HepG2 (cell line): ENCODE measurements around the gene POU2AF3. TPM values are rescaled to one million over a fixed set of nuclear protein-coding genes. Genes with fewer than 3 reads are reported as not detected.

Experiments
- ARID3A ChIP-seq: IDR thresholded peaks from 2 replicates; pipeline ENCODE4 v1.6.1; 2012; ENCODE audit warnings: low read depth, low read length, improper control_type of control experiment
- CCAR2 ChIP-seq: fragments of 200-400 bp; formaldehyde crosslinking; optimal IDR thresholded peaks from 2 replicates; pipeline ENCODE3; 2018; ENCODE audit warnings: low read depth, mild to moderate bottlenecking, low read length, moderate library complexity
- DPF2 ChIP-seq: sonication (generic); formaldehyde crosslinking; IDR thresholded peaks from 2 replicates; pipeline ENCODE4 v1.4.0; 2020; ENCODE audit warnings: mild to moderate bottlenecking, low read depth, missing genetic modification reagents, borderline replicate concordance
- ELF3 ChIP-seq: IDR thresholded peaks from 2 replicates; pipeline ENCODE4 v1.6.1; 2016; ENCODE audit warnings: missing genetic modification reagents, missing compliant biosample characterization
- GATAD1 ChIP-seq: IDR thresholded peaks from 2 replicates; pipeline ENCODE4 v1.6.1; 2016; ENCODE audit warnings: missing genetic modification reagents, missing compliant biosample characterization
- GATAD2A ChIP-seq: IDR thresholded peaks from 2 replicates; pipeline ENCODE4 v1.6.1; 2016
- HCFC1 ChIP-seq: fragments of 150-350 bp; IDR thresholded peaks from 2 replicates; pipeline ENCODE4 v1.6.1; 2014; ENCODE audit warnings: low read depth, low read length
- HNF1A ChIP-seq, 2 experiments: sonication (generic) in 1 of 2; formaldehyde crosslinking in 1 of 2; IDR thresholded peaks; 2 replicates each; pipeline versions ENCODE4 v1.4.0 to v1.6.1; 2016 to 2020; ENCODE audit warnings: borderline replicate concordance in 1 of 2, low read depth in 1 of 2, mild to moderate bottlenecking in 1 of 2, missing genetic modification reagents in 1 of 2
- MAX ChIP-seq: IDR thresholded peaks from 2 replicates; pipeline ENCODE4 v1.6.1; 2012; ENCODE audit warnings: inconsistent platforms
- SALL1 ChIP-seq: sonication (generic); formaldehyde crosslinking; IDR thresholded peaks from 2 replicates; pipeline ENCODE4 v1.8.0; 2022; ENCODE audit warnings: mild to moderate bottlenecking, missing genetic modification reagents
- TCF12 ChIP-seq, 2 experiments: fragments of 450-650 bp in 1 of 2; sonication (generic) in 1 of 2; formaldehyde crosslinking in 1 of 2; IDR thresholded peaks; 2 replicates each; pipeline versions ENCODE4 v1.6.1 to v1.8.0; 2017 to 2022; ENCODE audit warnings: antibody characterized with exemption in 1 of 2, mild to moderate bottlenecking in 1 of 2, missing genetic modification reagents in 1 of 2, moderate library complexity in 1 of 2
- TGIF2 ChIP-seq: IDR thresholded peaks from 2 replicates; pipeline ENCODE4 v1.6.1; 2016; ENCODE audit warnings: control low read depth, missing compliant biosample characterization
- ZFP36 ChIP-seq: fragments of 150-350 bp; IDR thresholded peaks from 2 replicates; pipeline ENCODE4 v1.6.1; 2018; ENCODE audit warnings: borderline replicate concordance, low read length, low read depth; ENCODE audit not compliant: partially characterized antibody
- ZIK1 ChIP-seq: sonication (generic); formaldehyde crosslinking; IDR thresholded peaks from 2 replicates; pipeline ENCODE4 v1.5.0; 2020; ENCODE audit warnings: mild to moderate bottlenecking, low read depth, missing genetic modification reagents, borderline replicate concordance
- ZKSCAN5 ChIP-seq: sonication (generic); formaldehyde crosslinking; IDR thresholded peaks from 2 replicates; pipeline ENCODE4 v1.5.1; 2020; ENCODE audit warnings: mild to moderate bottlenecking, missing genetic modification reagents
- ZNF24 ChIP-seq: fragments of 450-650 bp; IDR thresholded peaks from 2 replicates; pipeline ENCODE4 v1.6.1; 2017; ENCODE audit warnings: antibody characterized with exemption, mild to moderate bottlenecking
- ZNF30 ChIP-seq: sonication (generic); formaldehyde crosslinking; IDR thresholded peaks from 2 replicates; pipeline ENCODE4 v1.5.0; 2020; ENCODE audit warnings: mild to moderate bottlenecking, missing genetic modification reagents
- ZNF414 ChIP-seq: sonication (generic); formaldehyde crosslinking; IDR thresholded peaks from 2 replicates; pipeline ENCODE4 v1.5.0; 2020; ENCODE audit warnings: missing genetic modification reagents
- ZNF598 ChIP-seq: sonication (generic); formaldehyde crosslinking; IDR thresholded peaks from 2 replicates; pipeline ENCODE4 v1.5.1; 2020; ENCODE audit warnings: mild to moderate bottlenecking, missing genetic modification reagents, borderline replicate concordance
- ZNF720 ChIP-seq: sonication (generic); formaldehyde crosslinking; IDR thresholded peaks from 2 replicates; pipeline ENCODE4 v1.4.0; 2020; ENCODE audit warnings: missing genetic modification reagents
- ZNF773 ChIP-seq: sonication (generic); formaldehyde crosslinking; IDR thresholded peaks from 2 replicates; pipeline ENCODE4 v1.4.0; 2020; ENCODE audit warnings: missing genetic modification reagents, borderline replicate concordance
- ZNF800 ChIP-seq: sonication (generic); formaldehyde crosslinking; IDR thresholded peaks from 2 replicates; pipeline ENCODE4 v1.4.0; 2020; ENCODE audit warnings: missing genetic modification reagents
- polyA plus RNA-seq, 8 experiments: library from polyadenylated mRNA; depleted of rRNA in 3 of 8; stranded (reverse) in 7 of 8; unstranded in 1 of 8; fragments of >200 nt; fragmentation: Illumina TruSeq in 4 of 8; extraction: Trizol in 4 of 8; gene quantifications; 2 replicates each; pipeline versions ENCODE4 v1.2.1 to v1.2.3, GENCODE V29; 2011 to 2016; ENCODE audit warnings: low read depth in 4 of 8, missing spikeins in 1 of 8, mixed read lengths in 1 of 8; ENCODE audit not compliant: insufficient read depth in 1 of 8
- total RNA-seq, 5 experiments: library from RNA; depleted of rRNA; stranded (reverse); fragments of >200 nt; fragmentation: Illumina TruSeq; extraction: Trizol; gene quantifications; 2 replicates each; pipeline ENCODE4 v1.2.3, GENCODE V29; 2016; ENCODE audit warnings: low read depth in 1 of 5

POU2AF3 gene
- total and polyA plus RNA-seq, 2 of the 13 experiments (the other 11 are each of a cell fraction or from before 2014, with no cell fraction given), result 7.8 to 71.2 TPM

- TF ChIP-seq MAX (peak; percentile 57), TGIF2 (CRISPR knock-in tag) (0 out of 2 replicates have a peak, but pooled peaks have one; percentile 30), GATAD2A (peak; percentile 58; the same call in 1 of the 2 replicates), ZNF24 (no peak), CCAR2 (no peak), ARID3A (peak; percentile 38; the same call in 1 of the 2 replicates), DPF2 (CRISPR knock-in tag) (no peak), ZKSCAN5 (CRISPR knock-in tag) (no peak), GATAD1 (CRISPR knock-in tag) (peak; percentile 24; the same call in 1 of the 2 replicates), ELF3 (CRISPR knock-in tag) (0 out of 2 replicates have a peak, but pooled peaks have one; percentile 27), ZNF598 (CRISPR knock-in tag) (no peak), ZNF773 (CRISPR knock-in tag) (no peak), ZIK1 (no peak), HCFC1 (no peak), HNF1A (IDR thresholded peaks at IDR 0.05; ENCODE audit: low read depth) (no peak), HNF1A (CRISPR knock-in tag; IDR thresholded peaks at IDR 0.05; ENCODE audit: borderline replicate concordance) (no peak), ZNF414 (CRISPR knock-in tag) (no peak), ZNF800 (no peak), ZNF720 (CRISPR knock-in tag) (no peak), SALL1 (peak; percentile 78), ZFP36 (no peak), ZNF30 (no peak), TCF12 (IDR thresholded peaks at IDR 0.05) (no peak), TCF12 (CRISPR knock-in tag; IDR thresholded peaks at IDR 0.05) (no peak)
These were observed 9.8 kb downstream of the POU2AF3 start (continued) for GRCh38 chr11:111308140-111308539.
